HG03354 (cell line): ENCODE results near the gene ELF5.

Experiments
- ATAC-seq: cut with Tn5 transposase; IDR thresholded peaks from one replicate; pipeline ENCODE4 v1.9.1; 2021; ENCODE audit warnings: mild to moderate bottlenecking; ENCODE audit not compliant: unreplicated experiment, poor library complexity, severe bottlenecking

Gene ELF5

DNA sequence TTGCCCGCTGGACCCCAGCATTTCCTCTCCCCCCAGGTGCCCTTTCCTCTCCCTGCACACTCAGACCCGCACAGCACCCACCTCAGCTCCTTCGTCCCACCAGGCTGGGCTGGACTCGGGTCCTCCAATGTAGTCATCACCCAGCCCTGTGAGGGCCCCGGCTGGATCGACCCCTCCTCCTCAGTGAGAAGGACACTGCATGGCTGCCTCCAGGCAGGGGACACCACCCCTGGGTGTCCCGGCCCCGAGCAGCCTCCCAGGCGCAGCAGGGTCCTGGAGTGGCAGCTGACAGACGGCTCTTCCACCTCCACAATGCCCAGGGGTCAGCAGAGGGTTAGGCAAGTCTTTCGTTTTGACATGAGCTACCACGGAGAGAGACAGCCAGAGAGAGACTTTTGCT, 11.1 kb upstream of the ELF5 start:
- no peak for ATAC-seq

GRCh38 chr11:34523053-34523452, 9.5 kb upstream of the ELF5 start:
- no peak for ATAC-seq

DNA sequence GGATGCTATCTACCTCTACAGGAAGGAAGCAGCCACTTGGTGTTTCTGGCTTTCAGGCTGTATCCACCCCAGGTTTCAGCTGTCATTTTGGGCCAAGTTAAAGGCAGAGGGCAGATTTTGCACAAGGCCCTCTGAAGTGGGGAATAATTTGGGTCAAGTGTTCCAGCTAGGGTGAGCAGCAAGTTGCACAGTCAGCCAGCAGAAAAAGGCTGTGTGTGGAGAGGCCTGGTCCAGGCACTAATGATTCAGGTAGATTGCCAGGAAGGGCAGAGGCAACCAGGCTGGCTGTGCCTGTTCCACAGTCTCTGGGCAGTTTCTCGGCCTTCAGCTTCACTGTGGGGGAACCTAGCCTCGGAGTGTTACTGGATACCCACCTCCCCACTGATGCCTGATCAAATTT, 8.6 kb upstream of the ELF5 start:
- ATAC-seq, result no peak

- no peak for ATAC-seq
Observed at GRCh38 chr11:34521265-34521664, 7.7 kb upstream of the ELF5 start.

- no peak for ATAC-seq
Observed at GRCh38 chr11:34519595-34520235, 6.1 kb upstream of the ELF5 start.

- ATAC-seq, result no peak
Observed at GRCh38 chr11:34516247-34517040, 2.9 kb upstream of the ELF5 start.

DNA sequence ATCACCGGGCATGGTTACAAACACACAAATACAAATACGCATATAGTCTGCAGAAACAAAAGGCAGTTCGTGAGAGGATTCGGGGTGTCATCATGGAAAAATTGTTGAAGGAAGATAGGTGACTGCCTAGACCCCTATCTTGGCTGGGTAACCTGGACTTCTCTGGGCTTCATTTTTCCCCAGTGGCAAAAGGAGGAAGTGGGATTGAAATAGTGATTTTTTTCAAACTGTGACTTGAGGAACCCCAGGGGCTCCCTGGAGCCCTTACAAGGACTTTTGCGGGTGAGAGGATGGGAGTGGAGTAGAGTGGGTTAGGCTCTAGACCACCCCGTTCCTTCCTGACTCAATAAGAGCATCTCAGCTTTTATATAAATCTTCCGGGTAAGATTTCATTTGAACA, 1.0 kb upstream of the ELF5 start:
- no peak for ATAC-seq

GRCh38 chr11:34512840-34513681, 533 bp downstream of the ELF5 start:
- ATAC-seq, result peak; percentile 97

DNA sequence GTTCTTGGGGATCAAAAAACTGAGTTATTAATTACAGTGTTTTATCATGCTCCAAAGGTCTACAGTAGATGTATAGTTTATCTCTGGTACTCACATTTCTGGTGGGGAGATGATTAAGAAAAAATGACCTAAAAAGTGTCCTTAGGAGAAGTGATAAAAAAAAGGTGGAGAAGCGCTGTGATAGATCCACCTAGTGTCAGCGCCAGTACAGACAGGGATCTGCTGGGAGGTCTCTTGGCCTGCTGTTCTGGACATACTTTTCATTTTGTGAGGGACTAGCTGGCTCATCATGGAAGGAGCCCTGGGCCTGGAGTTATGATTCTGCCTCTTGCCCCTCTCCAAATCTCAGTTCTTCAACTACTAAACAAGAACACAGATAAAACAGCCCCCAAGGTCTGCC, 2.9 kb downstream of the ELF5 start:
- ATAC-seq, result no peak

GRCh38 chr11:34510218-34510617, 3.4 kb downstream of the ELF5 start:
- no peak for ATAC-seq

GRCh38 chr11:34509336-34509876, 4.2 kb downstream of the ELF5 start:
- ATAC-seq, result no peak

- ATAC-seq, result no peak
Observed at GRCh38 chr11:34508524-34508923, 5.1 kb downstream of the ELF5 start.

DNA sequence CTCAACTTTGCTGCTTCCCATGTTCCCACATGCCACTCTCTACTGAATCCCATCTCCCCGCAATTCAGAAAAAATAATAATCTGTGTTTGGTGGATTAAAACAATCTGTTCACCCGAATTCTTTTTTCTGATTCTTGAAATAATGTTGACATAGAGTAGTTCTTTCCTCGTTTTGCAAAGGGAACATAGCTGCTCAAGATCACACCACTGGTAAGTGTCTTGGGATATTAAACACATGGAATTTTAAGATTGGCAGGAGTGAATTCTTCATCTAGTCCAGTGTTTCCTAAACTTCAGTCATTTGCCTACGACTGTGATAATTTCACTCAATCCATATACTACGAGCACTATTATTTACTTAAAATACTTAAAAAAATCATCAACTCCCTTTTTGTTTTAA, 6.0 kb downstream of the ELF5 start:
- no peak for ATAC-seq

GRCh38 chr11:34507156-34507555, 6.4 kb downstream of the ELF5 start:
- no peak for ATAC-seq

DNA sequence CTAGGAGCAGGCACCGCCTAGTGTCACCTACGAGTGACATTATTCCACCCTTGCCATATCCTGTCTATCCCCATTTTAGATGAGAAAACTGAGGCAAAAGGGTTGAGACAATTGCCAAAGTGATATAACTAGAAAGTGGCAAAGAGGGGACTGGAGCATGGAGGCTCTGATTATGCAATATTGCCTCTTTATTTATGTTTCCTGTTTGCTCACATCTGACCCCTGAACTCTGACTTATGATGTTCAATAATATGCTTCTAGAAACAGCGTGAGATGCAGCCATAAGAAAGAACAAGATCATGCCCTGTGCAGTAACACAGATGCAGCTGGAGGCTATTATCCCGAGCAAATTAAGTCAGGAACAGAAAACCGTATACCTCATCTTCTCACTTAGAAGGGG, 7.7 kb downstream of the ELF5 start:
- ATAC-seq, result no peak

- no peak for ATAC-seq
Observed at GRCh38 chr11:34502949-34503348, 10.6 kb downstream of the ELF5 start.

- no peak for ATAC-seq
Observed at GRCh38 chr11:34501949-34502348, 11.6 kb downstream of the ELF5 start.

DNA sequence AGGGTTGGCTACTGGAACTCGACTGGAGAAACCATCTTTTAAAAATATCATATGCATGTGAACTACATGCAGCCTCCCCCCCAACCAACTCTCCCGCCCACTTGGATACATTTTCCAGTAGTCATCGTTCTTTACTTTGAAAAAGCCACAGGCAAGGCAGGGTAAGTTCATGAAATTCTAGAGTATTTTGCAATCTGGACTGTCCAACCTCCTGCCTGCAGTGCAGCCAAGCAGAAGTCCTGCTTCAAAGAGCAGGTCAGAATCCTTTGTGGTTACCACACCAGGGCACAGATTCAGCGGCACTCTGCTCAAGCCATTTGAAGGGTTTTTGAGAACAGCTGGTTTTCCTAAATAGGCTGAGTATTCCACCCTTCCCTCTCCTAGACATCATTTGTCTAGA, 12.1 kb downstream of the ELF5 start:
- no peak for ATAC-seq

GRCh38 chr11:34499719-34500500, 13.7 kb downstream of the ELF5 start:
- no peak for ATAC-seq
